Fibroblast of mammary gland (primary cell): ENCODE results near the gene NF1.

ENCODE experiments used
- DNase-seq: peaks from one replicate; pipeline ENCODE4 v3.0.0-alpha.2; 2010; ENCODE audit warnings: low read depth
- H3K4me3 ChIP-seq: 2 replicates; pipeline ENCODE4 v1.5.1; 2011; ENCODE audit warnings: low read depth, mild to moderate bottlenecking, low read length, moderate library complexity; ENCODE audit not compliant: control insufficient read depth
- TF ChIP-seq, protein P1 (sequence below): conservative IDR thresholded peaks from 2 replicates; pipeline ENCODE4 v1.5.1; 2011; ENCODE audit warnings: low read depth, low read length, inconsistent platforms; ENCODE audit not compliant: control insufficient read depth, insufficient read depth

Gene NF1

GRCh38 chr17:31320241-31320640 is 225.5 kb downstream of the NF1 start:
- no peak for DNase-seq
- TF ChIP-seq, protein P1, sequence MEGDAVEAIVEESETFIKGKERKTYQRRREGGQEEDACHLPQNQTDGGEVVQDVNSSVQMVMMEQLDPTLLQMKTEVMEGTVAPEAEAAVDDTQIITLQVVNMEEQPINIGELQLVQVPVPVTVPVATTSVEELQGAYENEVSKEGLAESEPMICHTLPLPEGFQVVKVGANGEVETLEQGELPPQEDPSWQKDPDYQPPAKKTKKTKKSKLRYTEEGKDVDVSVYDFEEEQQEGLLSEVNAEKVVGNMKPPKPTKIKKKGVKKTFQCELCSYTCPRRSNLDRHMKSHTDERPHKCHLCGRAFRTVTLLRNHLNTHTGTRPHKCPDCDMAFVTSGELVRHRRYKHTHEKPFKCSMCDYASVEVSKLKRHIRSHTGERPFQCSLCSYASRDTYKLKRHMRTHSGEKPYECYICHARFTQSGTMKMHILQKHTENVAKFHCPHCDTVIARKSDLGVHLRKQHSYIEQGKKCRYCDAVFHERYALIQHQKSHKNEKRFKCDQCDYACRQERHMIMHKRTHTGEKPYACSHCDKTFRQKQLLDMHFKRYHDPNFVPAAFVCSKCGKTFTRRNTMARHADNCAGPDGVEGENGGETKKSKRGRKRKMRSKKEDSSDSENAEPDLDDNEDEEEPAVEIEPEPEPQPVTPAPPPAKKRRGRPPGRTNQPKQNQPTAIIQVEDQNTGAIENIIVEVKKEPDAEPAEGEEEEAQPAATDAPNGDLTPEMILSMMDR = no peak
- H3K4me3 ChIP-seq = peak overlapping the region; percentile 39

DNA sequence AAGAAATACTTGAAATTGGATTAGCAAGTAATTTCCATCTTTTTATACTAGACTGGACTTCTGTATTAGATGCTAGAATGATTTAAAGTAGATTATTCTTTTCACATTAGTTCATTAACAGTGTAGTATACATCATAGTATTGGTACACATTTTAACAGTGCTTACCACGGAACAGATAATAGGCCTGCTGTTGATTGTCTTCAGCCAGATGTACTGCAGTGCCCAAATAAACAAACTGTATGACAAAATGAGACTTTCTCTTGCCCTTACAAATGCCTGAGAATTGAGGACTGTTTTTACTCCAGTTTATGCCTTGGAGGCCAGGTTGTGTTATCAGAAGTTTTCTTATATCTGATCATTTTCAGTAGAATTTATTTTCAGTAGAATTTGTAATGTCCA is 226.0 kb downstream of the NF1 start:
- DNase-seq = peak; percentile 58
- TF ChIP-seq, protein P1 = no peak
- H3K4me3 ChIP-seq = peak overlapping the region; percentile 39

- DNase-seq = peak; percentile 92
- TF ChIP-seq, protein P1 = no peak
- peak within 1 kb of the TSS; percentile 39 for H3K4me3 ChIP-seq
Measured at GRCh38 chr17:31321481-31321880, 226.7 kb downstream of the NF1 start, which contains the start of gene EVI2A. Gene EVI2A, minus strand, starts transcription at chr17:31321622. Its CDS starts 2,609 bp downstream, at chr17:31319013.

GRCh38 chr17:31321966-31322365 is 227.2 kb downstream of the NF1 start:
- TF ChIP-seq, protein P1 = no peak
- DNase-seq = no peak
- H3K4me3 ChIP-seq = no peak overlapping the region

- DNase-seq = no peak
- H3K4me3 ChIP-seq = no peak overlapping the region
- TF ChIP-seq, protein P1 = no peak
Measured at GRCh38 chr17:31323551-31323950, 228.8 kb downstream of the NF1 start.

- peak; percentile 93 for DNase-seq
- no peak overlapping the region for H3K4me3 ChIP-seq
- TF ChIP-seq, protein P1 = no peak
Measured at GRCh38 chr17:31327534-31328159, 232.9 kb downstream of the NF1 start.
